Measurements from ENCODE around the gene GRWD1.

Gene GRWD1

GRCh38 chr19:48428670-48429069 is 17.1 kb upstream of the GRWD1 start:
- no peak for DNase-seq

GRCh38 chr19:48433337-48433736 is 12.4 kb upstream of the GRWD1 start:
- no peak for DNase-seq

GRCh38 chr19:48436586-48436985 is 9.2 kb upstream of the GRWD1 start:
- DNase-seq: no peak

- DNase-seq: no peak
Observed at GRCh38 chr19:48441360-48442050, 4.3 kb upstream of the GRWD1 start.

- no peak for DNase-seq
Observed at GRCh38 chr19:48442116-48443035, 3.4 kb upstream of the GRWD1 start.

- DNase-seq: peak; percentile 13
Observed at GRCh38 chr19:48443256-48443655, 2.5 kb upstream of the GRWD1 start.

- peak; percentile 17 for DNase-seq
Observed at GRCh38 chr19:48443731-48444128, 2.1 kb upstream of the GRWD1 start.

- DNase-seq: peak; percentile 9
Observed at GRCh38 chr19:48444129-48444935, 1.5 kb upstream of the GRWD1 start.

GRCh38 chr19:48444936-48445200 is 915 bp upstream of the GRWD1 start:
- DNase-seq: no peak

- peak; percentile 52 for DNase-seq
Observed at GRCh38 chr19:48445256-48445605, 552 bp upstream of the GRWD1 start.

GRCh38 chr19:48446579-48446978 is 796 bp downstream of the GRWD1 start:
- DNase-seq: no peak

GRCh38 chr19:48448563-48448962 is 2.8 kb downstream of the GRWD1 start:
- DNase-seq: no peak

GRCh38 chr19:48450441-48450840 is 4.7 kb downstream of the GRWD1 start:
- no peak for DNase-seq

- no peak for DNase-seq
Observed at GRCh38 chr19:48450863-48451262, 5.1 kb downstream of the GRWD1 start.

GRCh38 chr19:48451624-48452023 is 5.8 kb downstream of the GRWD1 start:
- DNase-seq: no peak

- DNase-seq: no peak
Observed at GRCh38 chr19:48452289-48453190, 6.8 kb downstream of the GRWD1 start.

GRCh38 chr19:48454150-48454730 is 8.5 kb downstream of the GRWD1 start:
- no peak for DNase-seq

GRCh38 chr19:48455171-48455907 is 9.6 kb downstream of the GRWD1 start, which contains the start of gene KCNJ14:
TSS of gene KCNJ14 (plus strand) at chr19:48455574. CDS start at chr19:48461725, 6,151 bp downstream.
- DNase-seq: no peak

GRCh38 chr19:48455908-48456562 is 10.3 kb downstream of the GRWD1 start:
- no peak for DNase-seq

GRCh38 chr19:48456864-48457263 is 11.1 kb downstream of the GRWD1 start:
- DNase-seq: no peak

- DNase-seq: no peak
Observed at GRCh38 chr19:48458016-48458415, 12.2 kb downstream of the GRWD1 start.
